ENCODE results near the gene TREML4. TPM values are rescaled to one million over a fixed set of nuclear protein-coding genes. Genes with fewer than 3 reads are reported as not detected.

The TREML4 gene
- polyA plus RNA-seq, 1 donor (not counting 4 experiments of a cell fraction or from before 2014, with no cell fraction given) = not detected

GRCh38 chr6:41200296-41200900 is 27.8 kb upstream of the TREML4 start:
- Histone ChIP-seq H3K4me2 (ENCODE audit: control insufficient read depth, extremely low read depth, insufficient read depth, low read depth, low read length) (peak overlapping the region; percentile 44), H2AFZ (ENCODE audit: control insufficient read depth, low read length) (peak overlapping the region; percentile 31), H3K36me3 (ENCODE audit: control insufficient read depth in 2 of 2, extremely low read depth in 1 of 2, insufficient read depth in 2 of 2, low read length in 2 of 2) (no peaks in the 10 kb centered on the region), H3K9ac (ENCODE audit: control insufficient read depth, extremely low read depth, insufficient read depth, low read length) (no peak overlapping the region), H3K27ac (ENCODE audit: control insufficient read depth, insufficient read depth, low read length) (no peak overlapping the region), H3K9me3 (ENCODE audit: control insufficient read depth, low read depth, low read length) (no peaks in the 10 kb centered on the region), H3K27me3 (ENCODE audit: control insufficient read depth, extremely low read depth, insufficient read depth, low read length) (no peaks in the 10 kb centered on the region), H3K9me1 (ENCODE audit: control insufficient read depth, extremely low read depth, insufficient read depth, low read length) (no peaks in the 10 kb centered on the region), H3K4me1 (ENCODE audit: control insufficient read depth, extremely low read depth, insufficient read depth, low read length) (peaks cover 9% of the 10 kb centered on the region), H3K4me3 (ENCODE audit: control insufficient read depth in 2 of 3, extremely low read depth in 1 of 3, insufficient read depth in 2 of 3, low read depth in 1 of 3, low read length in 3 of 3) (no peak overlapping the region), H4K20me1 (ENCODE audit: control insufficient read depth, extremely low read depth, insufficient read depth, low read length) (no peaks in the 10 kb centered on the region), H3K79me2 (ENCODE audit: control insufficient read depth, insufficient read depth, low read length) (no peaks in the 10 kb centered on the region)
- DNase-seq (ENCODE audit: low read depth, low spot score) (no peak), FAIRE-seq (no peak)
- dilution Hi-C loops (cut with MboI; ENCODE audit: extremely low pct_ligation_motif_present, low sequenced_read_pairs) = no loop called here
- TF ChIP-seq CTCF (optimal IDR thresholded peaks at IDR 0.05 in 1 of 3, IDR thresholded peaks at IDR 0.05 in 1 of 3, conservative IDR thresholded peaks at IDR 0.05 in 1 of 3; ENCODE audit: extremely low read depth in 1 of 3, insufficient read depth in 2 of 3, low read length in 3 of 3) (no peak), EZH2 (IDR thresholded peaks at IDR 0.05; ENCODE audit: low read length) (no peak)

GRCh38 chr6:41200901-41201763 is 27.0 kb upstream of the TREML4 start, which contains the start of gene TREML2:
TREML2 (minus strand) TSS chr6:41201149; CDS start chr6:41201008, 141 bp downstream.
- FAIRE-seq (no peak), DNase-seq (ENCODE audit: low read depth, low spot score) (no peak)
- peak within 1 kb of the TSS; percentile 31 for H2AFZ ChIP-seq (ENCODE audit: control insufficient read depth, low read length)
- H4K20me1 ChIP-seq (ENCODE audit: control insufficient read depth, extremely low read depth, insufficient read depth, low read length) = no peaks in the 10 kb centered on the region
- no peaks in the 10 kb centered on the region for H3K79me2 ChIP-seq (ENCODE audit: control insufficient read depth, insufficient read depth, low read length)
- no peak within 1 kb of the TSS for H3K27ac ChIP-seq (ENCODE audit: control insufficient read depth, insufficient read depth, low read length)
- no peaks in the 10 kb centered on the region for H3K36me3 ChIP-seq (ENCODE audit: control insufficient read depth in 2 of 2, extremely low read depth in 1 of 2, insufficient read depth in 2 of 2, low read length in 2 of 2)
- no peaks in the 10 kb centered on the region for H3K9me1 ChIP-seq (ENCODE audit: control insufficient read depth, extremely low read depth, insufficient read depth, low read length)
- H3K4me3 ChIP-seq (ENCODE audit: control insufficient read depth in 2 of 3, extremely low read depth in 1 of 3, insufficient read depth in 2 of 3, low read depth in 1 of 3, low read length in 3 of 3) = no peak within 1 kb of the TSS
- no peaks in the 10 kb centered on the region for H3K27me3 ChIP-seq (ENCODE audit: control insufficient read depth, extremely low read depth, insufficient read depth, low read length)
- dilution Hi-C loops (cut with MboI; ENCODE audit: extremely low pct_ligation_motif_present, low sequenced_read_pairs) = no loop called here
- peak within 1 kb of the TSS; percentile 44 for H3K4me2 ChIP-seq (ENCODE audit: control insufficient read depth, extremely low read depth, insufficient read depth, low read depth, low read length)
- H3K4me1 ChIP-seq (ENCODE audit: control insufficient read depth, extremely low read depth, insufficient read depth, low read length) = peaks cover 9% of the 10 kb centered on the region
- H3K9ac ChIP-seq (ENCODE audit: control insufficient read depth, extremely low read depth, insufficient read depth, low read length) = no peak within 1 kb of the TSS
- TF ChIP-seq CTCF (optimal IDR thresholded peaks at IDR 0.05 in 1 of 3, IDR thresholded peaks at IDR 0.05 in 1 of 3, conservative IDR thresholded peaks at IDR 0.05 in 1 of 3; ENCODE audit: extremely low read depth in 1 of 3, insufficient read depth in 2 of 3, low read length in 3 of 3) (no peak), EZH2 (IDR thresholded peaks at IDR 0.05; ENCODE audit: low read length) (no peak)
- no peaks in the 10 kb centered on the region for H3K9me3 ChIP-seq (ENCODE audit: control insufficient read depth, low read depth, low read length)

Measured in keratinocyte (primary cell).